ENCODE results near the gene KLC1. TPM values are rescaled to one million over a fixed set of nuclear protein-coding genes. Genes with fewer than 3 reads are reported as not detected.
A peak's percentile ranks its signal among the peaks of the same experiment; 100 is the strongest.

The KLC1 gene
- total and polyA plus RNA-seq, 2 of the 8 experiments (the other 6 are each of a cell fraction or from before 2014, with no cell fraction given), result 84.6 to 134 TPM

- no peak overlapping the region; the same call in 1 of the 2 replicates for H2BK5ac ChIP-seq (ENCODE audit: low read depth, low read length)
- peaks cover 7 to 9% of the 10 kb centered on the region in 2 experiments for H4K20me1 ChIP-seq (replicated peaks in 1 of 2; ENCODE audit: control insufficient read depth in 1 of 2, insufficient read depth in 2 of 2, low read length in 2 of 2)
- no peak overlapping the region for H3K9ac ChIP-seq (replicated peaks in 1 of 4; ENCODE audit: extremely low read depth in 1 of 4, low read depth in 3 of 4, low read length in 3 of 4)
- H3K18ac ChIP-seq (ENCODE audit: extremely low read depth, low read length), result no peak overlapping the region
- DNase-seq (ENCODE audit: low read depth in 1 of 2, low spot score in 2 of 2) (no peak), FAIRE-seq (no peak)
- H2BK120ac ChIP-seq (replicated peaks; ENCODE audit: low read depth, low read length), result no peak overlapping the region
- no peak overlapping the region for H3K23ac ChIP-seq (ENCODE audit: insufficient read length)
- H3K27me3 ChIP-seq (replicated peaks in 1 of 4; ENCODE audit: control insufficient read depth in 3 of 4, extremely low read depth in 1 of 4, insufficient read depth in 3 of 4, low read length in 3 of 4), result no peaks in the 10 kb centered on the region
- no peak overlapping the region for H4K91ac ChIP-seq (replicated peaks; ENCODE audit: insufficient read length, low read length)
- peaks cover 2% of the 10 kb centered on the region; the same call in 1 of the 2 replicates for H3K79me1 ChIP-seq (ENCODE audit: low read depth, low read length)
- H3K27ac ChIP-seq (ENCODE audit: low read depth, low read length), result no peak overlapping the region
- ChIA-PET POLR2A (ENCODE audit: partially characterized antibody) (interaction anchor here (1.4 kb wide), 1 partner anchor 104 kb away, joined by 3 read pairs; the partner anchor contains the start of gene CKB), CTCF (ENCODE audit: partially characterized antibody) (no interaction called here)
- H4K8ac ChIP-seq (ENCODE audit: extremely low read depth, insufficient read depth, low read length), result 0 out of 2 replicates have a peak overlapping the region, but pooled peaks have one; percentile 1
- no peak overlapping the region for H2BK20ac ChIP-seq (ENCODE audit: low read length)
- peaks cover 4 to 17% of the 10 kb centered on the region in 2 experiments for H3K79me2 ChIP-seq (ENCODE audit: control insufficient read depth in 1 of 2, insufficient read depth in 2 of 2, low read length in 2 of 2)
- H2AFZ ChIP-seq (ENCODE audit: low read length), result no peak overlapping the region
- H2AK5ac ChIP-seq (ENCODE audit: low read depth, low read length), result no peak overlapping the region
- no peaks in the 10 kb centered on the region for H3K36me3 ChIP-seq (ENCODE audit: control insufficient read depth in 2 of 4, insufficient read depth in 4 of 4, low read length in 3 of 4)
- peak overlapping the region; percentile 75; the same call in 1 of the 2 replicates for H2BK15ac ChIP-seq (ENCODE audit: low read length)
- WGBS, 2 experiments (ENCODE audit: extremely low coverage in 1 of 2, insufficient coverage in 1 of 2, insufficient read length in 1 of 2, insufficient replicate concordance in 2 of 2, low coverage in 1 of 2, low lambda C conversion rate in 2 of 2, missing lambda C conversion rate in 1 of 2), result 83% methylated on average over 5 of the region's 5 CpGs; no CpG with 5 or more reads in 1 of the 2 experiments
- H3K14ac ChIP-seq (ENCODE audit: insufficient read length), result no peak overlapping the region
- no peak overlapping the region for H4K5ac ChIP-seq (ENCODE audit: insufficient read length, low read depth, low read length)
- H3K4me3 ChIP-seq (ENCODE audit: extremely low read depth in 1 of 4, insufficient read depth in 2 of 4, low read depth in 3 of 4, low read length in 4 of 4), result no peak overlapping the region
- H3K23me2 ChIP-seq (ENCODE audit: low read depth, low read length), result peaks cover 6% of the 10 kb centered on the region; the same call in 1 of the 2 replicates
- peaks cover 5 to 15% (median 9%) of the 10 kb centered on the region in 4 experiments for H3K4me1 ChIP-seq (replicated peaks in 1 of 4; ENCODE audit: control insufficient read depth in 3 of 4, insufficient read depth in 4 of 4, low read length in 3 of 4)
- no peaks in the 10 kb centered on the region for H3K9me3 ChIP-seq (ENCODE audit: insufficient read depth in 2 of 2, low read depth in 1 of 2, low read length in 1 of 2)
- no peak overlapping the region for H2BK12ac ChIP-seq (ENCODE audit: low read depth, low read length)
- H3K56ac ChIP-seq (replicated peaks; ENCODE audit: insufficient read length, low read depth, low read length), result no peak overlapping the region
- no peak overlapping the region for H3K4me2 ChIP-seq (ENCODE audit: insufficient read depth in 1 of 2, low read depth in 2 of 2, low read length in 2 of 2)
- H3K4ac ChIP-seq (replicated peaks; ENCODE audit: insufficient read length, low read depth, low read length), result peak overlapping the region; percentile 81
- TF ChIP-seq E2F6 (IDR thresholded peaks at IDR 0.05) (no peak), TBP (IDR thresholded peaks at IDR 0.05; ENCODE audit: low read depth, low read length) (no peak), POLR2AphosphoS5 (IDR thresholded peaks at IDR 0.05; ENCODE audit: low read depth, low read length) (no peak), USF2 (IDR thresholded peaks at IDR 0.05; ENCODE audit: low read length) (no peak), CEBPB (IDR thresholded peaks at IDR 0.05; ENCODE audit: low read depth, low read length) (no peak), ATF2 (IDR thresholded peaks at IDR 0.05; ENCODE audit: low read length) (no peak), KDM5A (IDR thresholded peaks at IDR 0.05; ENCODE audit: low read length) (no peak), CBX8 (IDR thresholded peaks at IDR 0.05; ENCODE audit: borderline replicate concordance, low read depth, low read length) (no peak), SUZ12 (IDR thresholded peaks at IDR 0.05; ENCODE audit: low read length) (no peak), POLR2A (IDR thresholded peaks at IDR 0.05; ENCODE audit: control extremely low read depth in 1 of 2, low read depth in 2 of 2, low read length in 2 of 2) (no peak)
Measured at GRCh38 chr14:103626146-103626850, 2.7 kb upstream of the KLC1 start.
